ENCODE results near the gene AUP1. TPM values are rescaled to one million over a fixed set of nuclear protein-coding genes. Genes with fewer than 3 reads are reported as not detected.
A peak's percentile ranks its signal among the peaks of the same experiment; 100 is the strongest.

AUP1 gene
- total RNA-seq, 4 donors from 2014 or later: 62.7 to 92.1 (median 86.2) TPM

- peaks cover 2 to 28% (median 10%) of the 10 kb centered on the region in 3 donors for H3K4me1 ChIP-seq
Observed at GRCh38 chr2:74525717-74526648, 3.5 kb downstream of the AUP1 start, which contains the start of gene DQX1. TSS of gene DQX1 (minus strand) at chr2:74526231. CDS start at chr2:74525729, 502 bp downstream.

DNA sequence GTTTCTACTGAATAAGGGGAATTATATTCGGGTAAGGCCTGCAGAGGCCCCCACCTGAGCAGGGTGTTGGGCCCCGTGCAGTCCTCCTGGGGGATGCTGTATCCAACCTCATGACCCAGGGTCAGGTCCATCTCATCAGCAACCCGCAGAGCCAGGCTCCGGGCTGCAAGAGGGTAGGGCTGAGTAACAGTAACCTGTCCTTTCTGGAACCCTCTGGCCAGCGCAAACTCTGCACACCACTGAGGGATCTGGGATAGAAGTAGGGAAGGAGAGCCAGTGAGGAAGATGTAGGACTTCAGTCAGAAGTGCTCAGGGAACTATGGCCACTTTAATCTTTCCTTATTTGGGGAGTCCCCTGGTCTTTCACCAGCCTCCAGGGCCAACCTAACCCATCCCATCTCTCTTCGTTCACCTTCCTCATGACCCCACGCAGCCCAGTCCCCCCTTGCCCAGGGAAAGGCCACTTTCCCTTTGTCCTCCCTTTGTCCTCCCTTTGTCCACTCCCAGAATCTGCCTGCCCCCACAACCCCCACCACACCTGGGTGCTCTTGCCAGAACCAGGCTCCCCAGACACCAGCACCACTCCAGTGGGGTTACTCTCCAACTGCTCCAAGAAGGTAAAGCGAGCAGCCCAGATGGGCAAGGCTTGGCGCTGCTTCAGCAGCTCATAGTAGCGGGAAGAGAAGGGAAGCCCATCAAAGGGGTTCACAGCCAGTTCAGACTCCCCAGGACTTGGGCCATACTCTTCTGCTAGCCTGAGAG lies 4.4 kb downstream of the AUP1 start:
- no peak for ATAC-seq
- Histone ChIP-seq H3K27ac (no peak overlapping the region), H3K36me3 (peaks cover 0 to 31% of the 10 kb centered on the region in 2 donors), H3K9me3 (no peaks in the 10 kb centered on the region), H3K4me3 (no peak overlapping the region), H3K27me3 (peaks cover 14% of the 10 kb centered on the region), H3K4me1 (peaks cover 2 to 20% (median 6%) of the 10 kb centered on the region in 3 donors)
- TF ChIP-seq POLR2A (IDR thresholded peaks at IDR 0.05): no peak
- TF ChIP-seq POLR2AphosphoS5 (IDR thresholded peaks at IDR 0.05): no peak
- no peak for TF ChIP-seq EP300 (IDR thresholded peaks at IDR 0.05)
- no peak for TF ChIP-seq CTCF (IDR thresholded peaks at IDR 0.05)
- WGBS, 2 donors (ENCODE audit: low coverage in 1 of 2): 96% methylated on average over 6 of the region's 10 CpGs; no CpG with 5 or more reads in 1 of the 2 donors

More at GRCh38 chr2:74525717-74526648, 3.5 kb downstream of the AUP1 start, which contains the start of gene DQX1:
- 92 to 94% methylated on average over 6 to 10 of the region's 11 CpGs for WGBS, 2 donors (ENCODE audit: low coverage in 1 of 2)
- H3K27me3 ChIP-seq: peaks cover 5% of the 10 kb centered on the region
- ATAC-seq: no peak
- H3K36me3 ChIP-seq: peaks cover 0 to 31% of the 10 kb centered on the region in 2 donors
- TF ChIP-seq EP300 (IDR thresholded peaks at IDR 0.05) (no peak), POLR2AphosphoS5 (IDR thresholded peaks at IDR 0.05) (no peak)
- no peaks in the 10 kb centered on the region for H3K9me3 ChIP-seq
- H3K27ac ChIP-seq: no peak within 1 kb of the TSS
- no peak within 1 kb of the TSS for H3K4me3 ChIP-seq

- H3K27me3 ChIP-seq: peaks cover 25% of the 10 kb centered on the region
- H3K36me3 ChIP-seq: peaks cover 0 to 31% of the 10 kb centered on the region in 2 donors
- no peak overlapping the region for H3K27ac ChIP-seq
- peaks cover 2 to 19% (median 6%) of the 10 kb centered on the region in 3 donors for H3K4me1 ChIP-seq
- H3K4me3 ChIP-seq: no peak overlapping the region
- ATAC-seq: no peak
- no peaks in the 10 kb centered on the region for H3K9me3 ChIP-seq
- 74 to 85% methylated on average over 2 to 4 of the region's 9 CpGs for WGBS, 2 donors (ENCODE audit: low coverage in 1 of 2)
- TF ChIP-seq CTCF (IDR thresholded peaks at IDR 0.05) (no peak), POLR2A (IDR thresholded peaks at IDR 0.05) (no peak), POLR2AphosphoS5 (IDR thresholded peaks at IDR 0.05) (no peak), EP300 (IDR thresholded peaks at IDR 0.05) (no peak)
Observed at GRCh38 chr2:74524005-74524404, 5.5 kb downstream of the AUP1 start.

DNA sequence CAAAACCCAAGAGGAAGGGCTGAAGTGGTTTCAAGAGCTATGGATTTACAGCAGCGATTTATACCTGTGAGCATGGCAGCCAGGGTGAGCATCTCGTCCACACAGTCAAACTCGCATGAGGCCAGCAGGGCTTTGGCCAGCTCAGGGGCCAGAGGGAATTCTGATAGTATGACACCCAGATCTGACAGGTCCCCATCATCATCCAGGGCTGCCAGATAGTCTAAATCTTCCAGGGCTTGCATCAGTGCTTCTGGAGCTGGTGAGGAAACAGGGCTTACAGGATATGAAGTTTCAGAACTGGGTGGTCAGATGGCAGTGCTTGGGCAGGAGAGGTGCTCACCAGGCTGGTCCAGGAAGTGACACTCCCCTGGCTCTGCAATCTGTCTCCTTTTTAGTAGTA lies 7.0 kb downstream of the AUP1 start:
- H3K9me3 ChIP-seq: no peaks in the 10 kb centered on the region
- no peak overlapping the region for H3K4me3 ChIP-seq
- H3K4me1 ChIP-seq: peaks cover 0 to 5% (median 0%) of the 10 kb centered on the region in 3 donors
- H3K27ac ChIP-seq: no peak overlapping the region
- peaks cover 40% of the 10 kb centered on the region for H3K27me3 ChIP-seq
- ATAC-seq: no peak
- TF ChIP-seq CTCF (IDR thresholded peaks at IDR 0.05): no peak
- WGBS, 2 donors (ENCODE audit: low coverage in 1 of 2): 72% methylated on average over 3 of the region's 3 CpGs; no CpG with 5 or more reads in 1 of the 2 donors
- H3K36me3 ChIP-seq: peaks cover 0 to 22% of the 10 kb centered on the region in 2 donors

GRCh38 chr2:74516650-74517049 lies 12.9 kb downstream of the AUP1 start:
- H3K9me3 ChIP-seq: no peaks in the 10 kb centered on the region
- H3K36me3 ChIP-seq: no peaks in the 10 kb centered on the region
- TF ChIP-seq CTCF (IDR thresholded peaks at IDR 0.05): no peak
- TF ChIP-seq POLR2A (IDR thresholded peaks at IDR 0.05): no peak
- TF ChIP-seq EP300 (IDR thresholded peaks at IDR 0.05): no peak
- H3K4me3 ChIP-seq: peak overlapping the region in 1 of 2 donors; percentile 43
- peaks cover 98% of the 10 kb centered on the region for H3K27me3 ChIP-seq
- ATAC-seq: no peak
- H3K27ac ChIP-seq: no peak overlapping the region
- H3K4me1 ChIP-seq: peaks cover 0 to 38% (median 29%) of the 10 kb centered on the region in 3 donors
- WGBS, 2 donors (ENCODE audit: low coverage in 1 of 2): 44 to 93% methylated on average over 3 to 9 of the region's 13 CpGs

Data from gastroesophageal sphincter (tissue), 4 donors.